GM19328 (cell line): ENCODE data around the gene SMCO1.
"Not testable (repeated sequence)": the region's sequence is repeated elsewhere in the genome, so short reads cannot be mapped to it uniquely, and the experiment has no call there.

Experiments
- ATAC-seq: cut with Tn5 transposase; IDR thresholded peaks from one replicate; pipeline ENCODE4 v1.9.1; 2021; ENCODE audit warnings: mild to moderate bottlenecking, moderate library complexity; ENCODE audit not compliant: unreplicated experiment

Gene SMCO1

GRCh38 chr3:196496183-196496582 lies 19.0 kb downstream of the SMCO1 start:
- no peak for ATAC-seq

- no peak for ATAC-seq
Measured at GRCh38 chr3:196493292-196493691, 21.9 kb downstream of the SMCO1 start.

GRCh38 chr3:196492080-196492479 lies 23.1 kb downstream of the SMCO1 start:
- ATAC-seq = no peak

GRCh38 chr3:196489747-196490146 lies 25.4 kb downstream of the SMCO1 start:
- ATAC-seq = no peak

- ATAC-seq = no peak
Measured at GRCh38 chr3:196486263-196486662, 28.9 kb downstream of the SMCO1 start.

GRCh38 chr3:196477678-196478077 lies 37.5 kb downstream of the SMCO1 start:
- ATAC-seq = no peak

GRCh38 chr3:196472286-196472685 lies 42.9 kb downstream of the SMCO1 start:
- ATAC-seq = no peak

- ATAC-seq = no peak
Measured at GRCh38 chr3:196471551-196471950, 43.6 kb downstream of the SMCO1 start.

GRCh38 chr3:196470182-196470581 lies 45.0 kb downstream of the SMCO1 start:
- not testable (repeated sequence) for ATAC-seq

- ATAC-seq = no peak
Measured at GRCh38 chr3:196463804-196464203, 51.3 kb downstream of the SMCO1 start.

GRCh38 chr3:196463478-196463756 lies 51.7 kb downstream of the SMCO1 start:
- ATAC-seq = no peak

- ATAC-seq = not testable (repeated sequence)
Measured at GRCh38 chr3:196462680-196463477, 52.3 kb downstream of the SMCO1 start.

- no peak for ATAC-seq
Measured at GRCh38 chr3:196458063-196458462, 57.1 kb downstream of the SMCO1 start.

GRCh38 chr3:196457470-196457869 lies 57.7 kb downstream of the SMCO1 start:
- ATAC-seq = not testable (repeated sequence)
